ENCODE data around the gene MYADML2. TPM values are rescaled to one million over a fixed set of nuclear protein-coding genes. Genes with fewer than 3 reads are reported as not detected.

Gene MYADML2
- total and polyA plus RNA-seq, 2 of the 8 experiments (the other 6 are each of a cell fraction or from before 2014, with no cell fraction given): 0.26 to 0.47 TPM

GRCh38 chr17:81954131-81955057, 7.4 kb upstream of the MYADML2 start:
- Histone ChIP-seq H4K20me1 (replicated peaks in 1 of 2; ENCODE audit: control insufficient read depth in 1 of 2, insufficient read depth in 2 of 2, low read length in 2 of 2) (no peaks in the 10 kb centered on the region), H3K18ac (ENCODE audit: extremely low read depth, low read length) (no peak overlapping the region), H2BK5ac (ENCODE audit: low read depth, low read length) (no peak overlapping the region), H3K23ac (ENCODE audit: insufficient read length) (no peak overlapping the region), H2BK20ac (ENCODE audit: low read length) (no peak overlapping the region), H3K79me1 (ENCODE audit: low read depth, low read length) (no peaks in the 10 kb centered on the region), H2BK12ac (ENCODE audit: low read depth, low read length) (no peak overlapping the region), H3K14ac (ENCODE audit: insufficient read length) (no peak overlapping the region), H3K4ac (replicated peaks; ENCODE audit: insufficient read length, low read depth, low read length) (no peak overlapping the region), H4K8ac (ENCODE audit: extremely low read depth, insufficient read depth, low read length) (no peak overlapping the region; the same call in none of the 2 replicates), H4K5ac (ENCODE audit: insufficient read length, low read depth, low read length) (no peak overlapping the region), H2AK5ac (ENCODE audit: low read depth, low read length) (no peak overlapping the region), H3K9me3 (ENCODE audit: insufficient read depth in 2 of 2, low read depth in 1 of 2, low read length in 1 of 2) (no peaks in the 10 kb centered on the region), H3K4me3 (ENCODE audit: extremely low read depth in 1 of 4, insufficient read depth in 2 of 4, low read depth in 3 of 4, low read length in 4 of 4) (no peak overlapping the region), H3K56ac (replicated peaks; ENCODE audit: insufficient read length, low read depth, low read length) (no peak overlapping the region), H3K27ac (ENCODE audit: low read depth, low read length) (no peak overlapping the region), H2BK15ac (ENCODE audit: low read length) (no peak overlapping the region), H3K79me2 (ENCODE audit: control insufficient read depth in 1 of 2, insufficient read depth in 2 of 2, low read length in 2 of 2) (no peaks in the 10 kb centered on the region), H2BK120ac (replicated peaks; ENCODE audit: low read depth, low read length) (no peak overlapping the region), H3K36me3 (ENCODE audit: control insufficient read depth in 2 of 4, insufficient read depth in 4 of 4, low read length in 3 of 4) (no peaks in the 10 kb centered on the region), H3K9ac (replicated peaks in 1 of 4; ENCODE audit: extremely low read depth in 1 of 4, low read depth in 3 of 4, low read length in 3 of 4) (no peak overlapping the region), H2AFZ (ENCODE audit: low read length) (no peak overlapping the region), H4K91ac (replicated peaks; ENCODE audit: insufficient read length, low read length) (no peak overlapping the region), H3K23me2 (ENCODE audit: low read depth, low read length) (no peaks in the 10 kb centered on the region), H3K4me1 (replicated peaks in 1 of 4; ENCODE audit: control insufficient read depth in 3 of 4, insufficient read depth in 4 of 4, low read length in 3 of 4) (peaks cover 0 to 2% (median 0%) of the 10 kb centered on the region in 4 experiments; a peak in 1 of 7 replicates), H3K4me2 (ENCODE audit: insufficient read depth in 1 of 2, low read depth in 2 of 2, low read length in 2 of 2) (no peak overlapping the region), H3K27me3 (replicated peaks in 1 of 4; ENCODE audit: control insufficient read depth in 3 of 4, extremely low read depth in 1 of 4, insufficient read depth in 3 of 4, low read length in 3 of 4) (peaks cover 17 to 39% (median 19%) of the 10 kb centered on the region in 4 experiments)
- DNase-seq (ENCODE audit: low read depth in 1 of 2, low spot score in 2 of 2) (no peak), FAIRE-seq (no peak)
- 85% methylated on average over 18 of the region's 19 CpGs; no CpG with 5 or more reads in 1 of the 2 experiments for WGBS, 2 experiments (ENCODE audit: extremely low coverage in 1 of 2, insufficient coverage in 1 of 2, insufficient read length in 1 of 2, insufficient replicate concordance in 2 of 2, low coverage in 1 of 2, low lambda C conversion rate in 2 of 2, missing lambda C conversion rate in 1 of 2)
- POLR2A ChIA-PET (ENCODE audit: partially characterized antibody): interaction anchor here (0.6 to 2.8 kb wide), 9 partner anchors 17 to 78 kb away, joined by 3 to 10 read pairs (median 5); partner anchors contain the start of genes ASPSCR1, MAFG and PYCR1
- CTCF ChIA-PET (ENCODE audit: partially characterized antibody): interaction anchor here (1.0 to 2.0 kb wide), 8 partner anchors 13 to 218 kb away, joined by 3 to 8 read pairs (median 4); partner anchors contain the start of gene PYCR1
- TF ChIP-seq SP1 (IDR thresholded peaks at IDR 0.05; ENCODE audit: low read depth, low read length): no peak
- TF ChIP-seq NRF1 (IDR thresholded peaks at IDR 0.05; ENCODE audit: low read depth, low read length): no peak
